Fibroblast of villous mesenchyme (primary cell): ENCODE results near the gene VSX2. TPM values are rescaled to one million over a fixed set of nuclear protein-coding genes. Genes with fewer than 3 reads are reported as not detected.
"Not testable (repeated sequence)": the region's sequence is repeated elsewhere in the genome, so short reads cannot be mapped to it uniquely, and the experiment has no call there.

Source experiments
- DNase-seq: peaks from one replicate; pipeline ENCODE4 v3.0.0-alpha.2; 2010; ENCODE audit warnings: low read depth
- H3K4me3 ChIP-seq: 2 replicates; pipeline ENCODE4 v1.5.1; 2011; ENCODE audit warnings: low read depth, mild to moderate bottlenecking, low read length
- total RNA-seq: library from RNA; depleted of rRNA; stranded (reverse); fragments of >200 nt; gene quantifications from 2 replicates; pipeline ENCODE4 v1.2.3, GENCODE V29; 2012
- TF ChIP-seq, protein P1 (sequence below): IDR thresholded peaks from 2 replicates; pipeline ENCODE4 v1.5.1; 2012; ENCODE audit warnings: low read depth, mild to moderate bottlenecking, low read length; ENCODE audit not compliant: insufficient read depth

The VSX2 gene
- total RNA-seq, 1 donor = not detected

- H3K4me3 ChIP-seq = no peak overlapping the region
- no peak for DNase-seq
- TF ChIP-seq, protein P1, sequence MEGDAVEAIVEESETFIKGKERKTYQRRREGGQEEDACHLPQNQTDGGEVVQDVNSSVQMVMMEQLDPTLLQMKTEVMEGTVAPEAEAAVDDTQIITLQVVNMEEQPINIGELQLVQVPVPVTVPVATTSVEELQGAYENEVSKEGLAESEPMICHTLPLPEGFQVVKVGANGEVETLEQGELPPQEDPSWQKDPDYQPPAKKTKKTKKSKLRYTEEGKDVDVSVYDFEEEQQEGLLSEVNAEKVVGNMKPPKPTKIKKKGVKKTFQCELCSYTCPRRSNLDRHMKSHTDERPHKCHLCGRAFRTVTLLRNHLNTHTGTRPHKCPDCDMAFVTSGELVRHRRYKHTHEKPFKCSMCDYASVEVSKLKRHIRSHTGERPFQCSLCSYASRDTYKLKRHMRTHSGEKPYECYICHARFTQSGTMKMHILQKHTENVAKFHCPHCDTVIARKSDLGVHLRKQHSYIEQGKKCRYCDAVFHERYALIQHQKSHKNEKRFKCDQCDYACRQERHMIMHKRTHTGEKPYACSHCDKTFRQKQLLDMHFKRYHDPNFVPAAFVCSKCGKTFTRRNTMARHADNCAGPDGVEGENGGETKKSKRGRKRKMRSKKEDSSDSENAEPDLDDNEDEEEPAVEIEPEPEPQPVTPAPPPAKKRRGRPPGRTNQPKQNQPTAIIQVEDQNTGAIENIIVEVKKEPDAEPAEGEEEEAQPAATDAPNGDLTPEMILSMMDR = no peak
These were observed 23.9 kb downstream of the VSX2 start for GRCh38 chr14:74263181-74263580.

- no peak overlapping the region for H3K4me3 ChIP-seq
- no peak for DNase-seq
- TF ChIP-seq, protein P1 = no peak
These were observed 24.7 kb downstream of the VSX2 start for GRCh38 chr14:74263921-74264320.

GRCh38 chr14:74265301-74265965, 26.2 kb downstream of the VSX2 start:
- TF ChIP-seq, protein P1 = no peak
- DNase-seq = no peak

DNA sequence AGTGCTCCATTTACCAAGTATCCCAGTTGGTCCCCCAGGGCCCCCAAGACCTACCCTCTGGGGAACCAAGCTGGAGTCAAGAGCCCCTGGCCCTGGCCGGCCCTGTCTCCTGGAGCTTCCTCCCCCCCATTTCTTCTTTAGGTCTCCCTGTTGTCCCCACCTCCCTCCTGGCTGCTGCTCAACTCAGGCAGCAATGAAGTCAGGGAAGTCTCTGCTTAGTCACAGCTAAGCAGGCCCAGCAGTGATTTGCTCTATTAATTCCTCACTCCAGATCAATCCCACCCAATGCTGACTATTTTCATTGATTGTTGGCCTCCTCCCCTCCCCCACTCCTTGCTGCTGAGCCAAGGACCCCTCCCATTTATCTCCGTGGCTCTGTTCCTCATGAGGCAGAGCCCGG, 28.3 kb downstream of the VSX2 start:
- H3K4me3 ChIP-seq = no peak overlapping the region
- DNase-seq = no peak
- TF ChIP-seq, protein P1 = no peak

More at GRCh38 chr14:74265301-74265965, 26.2 kb downstream of the VSX2 start:
- no peak overlapping the region for H3K4me3 ChIP-seq

DNA sequence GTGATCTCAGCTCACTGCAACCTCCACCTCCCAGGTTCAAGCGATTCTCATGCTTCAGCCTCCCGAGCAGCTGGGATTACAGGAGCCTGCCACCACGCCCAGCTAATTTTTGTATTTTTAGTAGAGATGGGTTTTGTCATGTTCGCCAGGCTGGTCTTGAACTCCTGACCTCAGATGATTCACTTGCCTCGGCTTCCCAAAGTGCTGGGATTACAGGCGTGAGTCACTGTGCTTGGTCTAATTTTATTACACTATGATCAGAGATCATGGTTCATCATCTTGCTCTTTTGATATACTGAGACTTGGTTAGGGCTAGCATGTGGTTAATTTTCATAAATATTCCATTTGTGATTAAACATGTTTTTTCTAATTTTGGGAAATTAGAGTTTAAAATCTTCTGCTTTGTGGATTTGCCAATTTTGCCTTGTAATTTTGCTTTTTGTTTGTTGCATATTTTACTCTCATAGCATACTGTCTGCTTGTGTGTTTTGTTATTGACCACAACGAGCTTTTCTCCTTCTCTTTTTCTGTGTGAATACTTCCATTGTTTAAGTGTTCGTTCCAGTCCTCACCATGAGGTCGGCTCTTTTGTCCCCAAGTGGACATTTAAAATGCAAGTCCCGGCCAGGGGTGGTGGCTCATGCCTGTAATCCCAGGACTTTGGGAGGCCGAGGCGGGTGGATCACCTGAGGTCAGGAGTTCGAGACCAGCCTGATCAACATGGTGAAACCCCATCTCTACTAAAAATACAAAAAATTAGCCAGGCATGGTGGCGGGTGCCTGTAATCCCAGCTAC, 31.3 kb downstream of the VSX2 start:
- DNase-seq = peak; percentile 65

GRCh38 chr14:74271365-74271764, 32.1 kb downstream of the VSX2 start:
- DNase-seq = no peak
- no peak overlapping the region for H3K4me3 ChIP-seq
- TF ChIP-seq, protein P1 = no peak

More for the DNA sequence above, 31.3 kb downstream of the VSX2 start:
- not testable (repeated sequence) for H3K4me3 ChIP-seq

DNA sequence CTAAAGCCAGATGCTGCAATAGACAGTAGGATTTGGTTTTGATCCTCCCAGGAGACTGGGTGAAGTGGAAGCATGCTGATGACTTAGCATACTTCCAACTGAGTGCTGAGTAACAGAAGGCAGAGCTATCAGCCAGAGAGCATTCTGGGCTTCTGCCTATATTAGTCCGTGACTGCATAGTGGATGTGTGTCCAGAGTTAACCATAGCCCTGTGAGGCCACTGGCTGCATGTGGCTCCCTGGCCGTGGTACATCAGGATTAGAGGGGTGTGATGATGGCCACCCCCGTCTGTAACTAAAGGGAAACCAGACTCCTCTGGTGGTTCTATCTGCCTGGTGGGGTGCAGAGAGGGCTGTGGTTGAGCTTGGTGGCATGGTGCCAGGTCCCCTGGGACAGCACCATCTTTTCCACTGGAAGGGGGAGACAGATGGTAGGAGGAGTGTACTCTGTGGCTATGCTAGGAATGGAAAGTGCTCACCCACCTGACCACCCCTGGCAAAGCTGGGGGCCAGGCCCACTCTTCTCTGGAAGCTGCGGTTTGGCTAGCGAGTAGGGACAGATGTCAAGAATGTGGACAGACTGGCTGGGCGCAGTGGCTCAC, 36.1 kb downstream of the VSX2 start:
- TF ChIP-seq, protein P1 = no peak
- no peak overlapping the region for H3K4me3 ChIP-seq
- DNase-seq = peak; percentile 65
